Measurements from ENCODE around the gene GSTO2.

DNA sequence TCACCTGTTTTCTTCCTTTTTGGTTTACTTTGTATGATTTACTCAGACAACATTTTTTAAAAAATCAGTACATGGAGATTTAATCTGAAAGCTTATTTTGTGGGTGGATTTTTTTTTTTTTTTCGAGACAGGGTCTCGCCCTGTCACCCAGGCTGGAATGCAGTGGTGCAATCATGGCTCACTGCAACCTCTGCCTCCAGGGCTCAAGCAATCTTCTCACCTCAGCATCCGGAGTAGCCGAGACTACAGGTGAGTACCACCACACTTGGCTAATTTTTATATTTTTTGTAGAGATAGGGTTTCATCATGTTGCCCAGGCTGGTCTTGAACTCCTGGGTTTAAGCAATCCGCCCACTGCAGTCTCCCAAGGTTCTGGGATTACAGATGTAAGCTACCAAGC is 11.7 kb upstream of the GSTO2 start:
- TF ChIP-seq, protein P1, sequence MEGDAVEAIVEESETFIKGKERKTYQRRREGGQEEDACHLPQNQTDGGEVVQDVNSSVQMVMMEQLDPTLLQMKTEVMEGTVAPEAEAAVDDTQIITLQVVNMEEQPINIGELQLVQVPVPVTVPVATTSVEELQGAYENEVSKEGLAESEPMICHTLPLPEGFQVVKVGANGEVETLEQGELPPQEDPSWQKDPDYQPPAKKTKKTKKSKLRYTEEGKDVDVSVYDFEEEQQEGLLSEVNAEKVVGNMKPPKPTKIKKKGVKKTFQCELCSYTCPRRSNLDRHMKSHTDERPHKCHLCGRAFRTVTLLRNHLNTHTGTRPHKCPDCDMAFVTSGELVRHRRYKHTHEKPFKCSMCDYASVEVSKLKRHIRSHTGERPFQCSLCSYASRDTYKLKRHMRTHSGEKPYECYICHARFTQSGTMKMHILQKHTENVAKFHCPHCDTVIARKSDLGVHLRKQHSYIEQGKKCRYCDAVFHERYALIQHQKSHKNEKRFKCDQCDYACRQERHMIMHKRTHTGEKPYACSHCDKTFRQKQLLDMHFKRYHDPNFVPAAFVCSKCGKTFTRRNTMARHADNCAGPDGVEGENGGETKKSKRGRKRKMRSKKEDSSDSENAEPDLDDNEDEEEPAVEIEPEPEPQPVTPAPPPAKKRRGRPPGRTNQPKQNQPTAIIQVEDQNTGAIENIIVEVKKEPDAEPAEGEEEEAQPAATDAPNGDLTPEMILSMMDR (IDR thresholded peaks at IDR 0.05; ENCODE audit: low read length): no peak
- no peak for TF ChIP-seq EZH2 (optimal IDR thresholded peaks at IDR 0.05; ENCODE audit: low read depth, low read length)

Measured in MM.1S (cell line).